IPS-18c (cell line): ENCODE data around the gene WDR7.

Source experiments
- H3K4me3 ChIP-seq: 2 replicates; pipeline ENCODE4 v1.7.0; 2013; ENCODE audit warnings: low read depth, mild to moderate bottlenecking, low read length, moderate library complexity; ENCODE audit not compliant: insufficient read depth
- H3K9me3 ChIP-seq: one replicate; pipeline ENCODE4 v1.6.1; 2013; ENCODE audit warnings: mild to moderate bottlenecking, low read length, moderate library complexity; ENCODE audit not compliant: control insufficient read depth, insufficient read depth

WDR7 gene

GRCh38 chr18:56977309-56977708 is 326.1 kb downstream of the WDR7 start:
- Histone ChIP-seq H3K4me3 (no peak overlapping the region), H3K9me3 (no peaks in the 10 kb centered on the region)

GRCh38 chr18:56977771-56978170 is 326.6 kb downstream of the WDR7 start:
- H3K4me3 ChIP-seq: no peak overlapping the region
- H3K9me3 ChIP-seq: no peaks in the 10 kb centered on the region

- Histone ChIP-seq H3K4me3 (no peak overlapping the region), H3K9me3 (no peaks in the 10 kb centered on the region)
Measured at GRCh38 chr18:56980151-56980550, 329.0 kb downstream of the WDR7 start.

- no peak overlapping the region for H3K4me3 ChIP-seq
- no peaks in the 10 kb centered on the region for H3K9me3 ChIP-seq
Measured at GRCh38 chr18:56982766-56983165, 331.6 kb downstream of the WDR7 start.

GRCh38 chr18:56983275-56983992 is 332.3 kb downstream of the WDR7 start:
- H3K9me3 ChIP-seq: no peaks in the 10 kb centered on the region
- no peak overlapping the region for H3K4me3 ChIP-seq

- no peak overlapping the region for H3K4me3 ChIP-seq
Measured at GRCh38 chr18:56984731-56985130, 333.6 kb downstream of the WDR7 start.

GRCh38 chr18:56986829-56987228 is 335.7 kb downstream of the WDR7 start:
- H3K4me3 ChIP-seq: no peak overlapping the region

More at GRCh38 chr18:56984731-56985130, 333.6 kb downstream of the WDR7 start:
- no peaks in the 10 kb centered on the region for H3K9me3 ChIP-seq

GRCh38 chr18:56987236-56987635 is 336.1 kb downstream of the WDR7 start:
- no peak overlapping the region for H3K4me3 ChIP-seq
- no peaks in the 10 kb centered on the region for H3K9me3 ChIP-seq

More at GRCh38 chr18:56986829-56987228, 335.7 kb downstream of the WDR7 start:
- no peaks in the 10 kb centered on the region for H3K9me3 ChIP-seq

GRCh38 chr18:56988022-56988421 is 336.9 kb downstream of the WDR7 start:
- H3K9me3 ChIP-seq: no peaks in the 10 kb centered on the region

GRCh38 chr18:56990678-56991077 is 339.5 kb downstream of the WDR7 start:
- no peak overlapping the region for H3K4me3 ChIP-seq

More at GRCh38 chr18:56988022-56988421, 336.9 kb downstream of the WDR7 start:
- no peak overlapping the region for H3K4me3 ChIP-seq

GRCh38 chr18:56992777-56993176 is 341.6 kb downstream of the WDR7 start:
- no peak overlapping the region for H3K4me3 ChIP-seq
- no peaks in the 10 kb centered on the region for H3K9me3 ChIP-seq

More at GRCh38 chr18:56990678-56991077, 339.5 kb downstream of the WDR7 start:
- H3K9me3 ChIP-seq: no peaks in the 10 kb centered on the region

GRCh38 chr18:56995579-56996188 is 344.5 kb downstream of the WDR7 start:
- no peak overlapping the region for H3K4me3 ChIP-seq
- no peaks in the 10 kb centered on the region for H3K9me3 ChIP-seq

GRCh38 chr18:56997200-56997599 is 346.0 kb downstream of the WDR7 start:
- no peak overlapping the region for H3K4me3 ChIP-seq
- H3K9me3 ChIP-seq: no peaks in the 10 kb centered on the region

GRCh38 chr18:56999823-57000222 is 348.7 kb downstream of the WDR7 start:
- Histone ChIP-seq H3K9me3 (no peaks in the 10 kb centered on the region), H3K4me3 (no peak overlapping the region)

- H3K4me3 ChIP-seq: no peak overlapping the region
- H3K9me3 ChIP-seq: no peaks in the 10 kb centered on the region
Measured at GRCh38 chr18:57002627-57003026, 351.5 kb downstream of the WDR7 start.

GRCh38 chr18:57003342-57003741 is 352.2 kb downstream of the WDR7 start:
- Histone ChIP-seq H3K9me3 (no peaks in the 10 kb centered on the region), H3K4me3 (no peak overlapping the region)

GRCh38 chr18:57004366-57005121 is 353.4 kb downstream of the WDR7 start:
- no peak overlapping the region for H3K4me3 ChIP-seq
- no peaks in the 10 kb centered on the region for H3K9me3 ChIP-seq
